HEK293 (cell line): Measurements from ENCODE around the gene NELL1.

Source experiments
- ZNF121 ChIP-seq: fragments of 450-650 bp; formaldehyde crosslinking; IDR thresholded peaks from 2 replicates; pipeline ENCODE4 v1.5.1; 2016; ENCODE audit warnings: missing biosample characterization, missing genetic modification characterization
- ZNF670 ChIP-seq: fragments of 450-650 bp; formaldehyde crosslinking; IDR thresholded peaks from 2 replicates; pipeline ENCODE4 v1.5.1; 2016; ENCODE audit warnings: missing biosample characterization, missing genetic modification characterization, low read depth
- TF ChIP-seq, protein P1 (sequence below): fragments of 450-650 bp; formaldehyde crosslinking; IDR thresholded peaks from 2 replicates; pipeline ENCODE4 v1.5.1; 2016; ENCODE audit warnings: missing biosample characterization, missing genetic modification characterization

DNA sequence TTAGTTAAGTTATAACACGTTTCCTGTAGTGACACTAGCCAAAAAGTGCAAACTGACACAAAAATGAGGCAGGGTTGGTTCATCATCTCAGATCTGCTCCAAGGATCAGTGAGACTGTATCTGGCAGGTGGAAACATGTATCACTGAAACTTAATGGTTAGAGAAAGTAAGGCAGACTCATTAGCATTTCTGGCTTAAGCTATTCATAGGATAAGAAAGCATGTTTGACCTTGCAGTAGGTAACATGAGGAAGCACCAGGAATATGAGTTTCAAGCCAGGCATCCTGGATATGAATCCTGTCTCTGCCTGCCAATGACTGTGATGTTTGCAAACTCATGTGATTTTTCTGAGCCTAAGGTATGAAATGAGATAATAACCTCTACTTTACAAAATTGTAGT, 732.1 kb downstream of the NELL1 start:
- TF ChIP-seq, protein P1, sequence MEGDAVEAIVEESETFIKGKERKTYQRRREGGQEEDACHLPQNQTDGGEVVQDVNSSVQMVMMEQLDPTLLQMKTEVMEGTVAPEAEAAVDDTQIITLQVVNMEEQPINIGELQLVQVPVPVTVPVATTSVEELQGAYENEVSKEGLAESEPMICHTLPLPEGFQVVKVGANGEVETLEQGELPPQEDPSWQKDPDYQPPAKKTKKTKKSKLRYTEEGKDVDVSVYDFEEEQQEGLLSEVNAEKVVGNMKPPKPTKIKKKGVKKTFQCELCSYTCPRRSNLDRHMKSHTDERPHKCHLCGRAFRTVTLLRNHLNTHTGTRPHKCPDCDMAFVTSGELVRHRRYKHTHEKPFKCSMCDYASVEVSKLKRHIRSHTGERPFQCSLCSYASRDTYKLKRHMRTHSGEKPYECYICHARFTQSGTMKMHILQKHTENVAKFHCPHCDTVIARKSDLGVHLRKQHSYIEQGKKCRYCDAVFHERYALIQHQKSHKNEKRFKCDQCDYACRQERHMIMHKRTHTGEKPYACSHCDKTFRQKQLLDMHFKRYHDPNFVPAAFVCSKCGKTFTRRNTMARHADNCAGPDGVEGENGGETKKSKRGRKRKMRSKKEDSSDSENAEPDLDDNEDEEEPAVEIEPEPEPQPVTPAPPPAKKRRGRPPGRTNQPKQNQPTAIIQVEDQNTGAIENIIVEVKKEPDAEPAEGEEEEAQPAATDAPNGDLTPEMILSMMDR (tag by site-specific recombination), result no peak
- TF ChIP-seq ZNF670 (tag by site-specific recombination) (no peak), ZNF121 (tag by site-specific recombination) (no peak)
